Transverse colon (tissue), 3 donors: ENCODE data around the gene TAF11L8.
"Not testable (repeated sequence)": the region's sequence is repeated elsewhere in the genome, so short reads cannot be mapped to it uniquely, and the experiment has no call there.

Source experiments
- CTCF ChIP-seq, 5 experiments: fragments of 200-600 bp in 3 of 5; fragments of 450-650 bp in 2 of 5; sonication (generic) in 3 of 5; IDR thresholded peaks; 1 replicate in 2 of 5; 2 replicates in 3 of 5; pipeline ENCODE4 v1.5.1; 2016 to 2017; ENCODE audit warnings: antibody characterized with exemption in 5 of 5, inconsistent platforms in 3 of 5, mild to moderate bottlenecking in 2 of 5, moderate library complexity in 1 of 5
- EP300 ChIP-seq: sonication (generic); formaldehyde crosslinking; IDR thresholded peaks from one replicate; pipeline ENCODE4 v1.6.1; 2017; ENCODE audit warnings: antibody characterized with exemption, low read depth
- POLR2A ChIP-seq: fragments of 450-650 bp; IDR thresholded peaks from one replicate; pipeline ENCODE4 v1.6.1; 2016; ENCODE audit warnings: antibody characterized with exemption, mild to moderate bottlenecking, moderate library complexity

GRCh38 chr5:17585658-17586057 lies 5.1 kb downstream of the TAF11L8 start, which contains the start of gene TAF11L7:
- not testable (repeated sequence) for TF ChIP-seq CTCF (IDR thresholded peaks at IDR 0.05); POLR2A; EP300
